GM21528 (cell line): ENCODE results near the gene AHSA1.

ENCODE experiments used
- ATAC-seq: cut with Tn5 transposase; IDR thresholded peaks from one replicate; pipeline ENCODE4 v1.9.1; 2021; ENCODE audit warnings: mild to moderate bottlenecking, moderate library complexity; ENCODE audit not compliant: unreplicated experiment, low FRiP score

The AHSA1 gene

GRCh38 chr14:77470224-77470870 is 12.5 kb downstream of the AHSA1 start:
- ATAC-seq: no peak

- no peak for ATAC-seq
These were observed 16.0 kb downstream of the AHSA1 start for GRCh38 chr14:77473921-77474320.

- ATAC-seq: no peak
These were observed 16.7 kb downstream of the AHSA1 start for GRCh38 chr14:77474479-77475177.

GRCh38 chr14:77475432-77476115 is 17.7 kb downstream of the AHSA1 start:
- no peak for ATAC-seq

GRCh38 chr14:77478029-77478428 is 20.1 kb downstream of the AHSA1 start:
- no peak for ATAC-seq

- peak; percentile 84 for ATAC-seq
These were observed 20.9 kb downstream of the AHSA1 start for GRCh38 chr14:77478796-77479195.

GRCh38 chr14:77482422-77482821 is 24.5 kb downstream of the AHSA1 start:
- no peak for ATAC-seq

- ATAC-seq: no peak
These were observed 27.4 kb downstream of the AHSA1 start for GRCh38 chr14:77485256-77485655.

GRCh38 chr14:77485901-77486678 is 28.2 kb downstream of the AHSA1 start:
- no peak for ATAC-seq

- ATAC-seq: no peak
These were observed 30.7 kb downstream of the AHSA1 start for GRCh38 chr14:77488558-77488957.

- ATAC-seq: no peak
These were observed 31.1 kb downstream of the AHSA1 start for GRCh38 chr14:77489041-77489440.

GRCh38 chr14:77490347-77490986 is 32.6 kb downstream of the AHSA1 start:
- ATAC-seq: no peak

- ATAC-seq: no peak
These were observed 33.2 kb downstream of the AHSA1 start for GRCh38 chr14:77491056-77491455.

- ATAC-seq: no peak
These were observed 37.4 kb downstream of the AHSA1 start for GRCh38 chr14:77495334-77495733.

GRCh38 chr14:77498120-77498979 is 40.5 kb downstream of the AHSA1 start, which contains the start of gene ISM2:
Gene ISM2, minus strand, starts transcription at chr14:77498816. Its CDS starts 23 bp downstream, at chr14:77498793.
- ATAC-seq: peak; percentile 67

GRCh38 chr14:77498984-77499527 is 41.2 kb downstream of the AHSA1 start:
- peak; percentile 28 for ATAC-seq

GRCh38 chr14:77502109-77502782 is 44.4 kb downstream of the AHSA1 start:
- ATAC-seq: no peak

GRCh38 chr14:77503138-77503537 is 45.2 kb downstream of the AHSA1 start:
- no peak for ATAC-seq

GRCh38 chr14:77505031-77505430 is 47.1 kb downstream of the AHSA1 start:
- ATAC-seq: no peak
